COLO829 (cell line): ENCODE measurements around the gene USP17L17.
"Not testable (repeated sequence)": the region's sequence is repeated elsewhere in the genome, so short reads cannot be mapped to it uniquely, and the experiment has no call there.

Experiments used
- DNase-seq: peaks from one replicate; pipeline ENCODE4 v3.0.0; 2012; ENCODE audit warnings: low spot score

Gene USP17L17

GRCh38 chr4:9243579-9243978 is at the start of gene USP17L17:
Gene USP17L17 (plus strand): TSS chr4:9243879. CDS start chr4:9243879, 0 bp downstream.
- not testable (repeated sequence) for DNase-seq

- not testable (repeated sequence) for DNase-seq
Measured at GRCh38 chr4:9210357-9210756, 33.3 kb upstream of the USP17L17 start, which contains the start of gene USP17L10. Gene USP17L10 (plus strand): TSS chr4:9210657. CDS start chr4:9210657, 0 bp downstream.

GRCh38 chr4:9214701-9215100 is 29.0 kb upstream of the USP17L17 start:
- not testable (repeated sequence) for DNase-seq

GRCh38 chr4:9215105-9215504 is 28.6 kb upstream of the USP17L17 start, which contains the start of gene USP17L11:
Gene USP17L11 (plus strand): TSS chr4:9215405. CDS start chr4:9215405, 0 bp downstream.
- DNase-seq: not testable (repeated sequence)

- not testable (repeated sequence) for DNase-seq
Measured at GRCh38 chr4:9219852-9220251, 23.8 kb upstream of the USP17L17 start, which contains the start of gene USP17L12. Gene USP17L12 (plus strand): TSS chr4:9220152. CDS start chr4:9220152, 0 bp downstream.

- not testable (repeated sequence) for DNase-seq
Measured at GRCh38 chr4:9224596-9224995, 19.1 kb upstream of the USP17L17 start, which contains the start of gene USP17L13. Gene USP17L13 (plus strand): TSS chr4:9224896. CDS start chr4:9224896, 0 bp downstream.

GRCh38 chr4:9230249-9230648 is 13.4 kb upstream of the USP17L17 start:
- DNase-seq: not testable (repeated sequence)

GRCh38 chr4:9234085-9234484 is 9.6 kb upstream of the USP17L17 start, which contains the start of gene USP17L15:
Gene USP17L15 (plus strand): TSS chr4:9234385. CDS start chr4:9234385, 0 bp downstream.
- DNase-seq: not testable (repeated sequence)

- DNase-seq: not testable (repeated sequence)
Measured at GRCh38 chr4:9238461-9238860, 5.2 kb upstream of the USP17L17 start.

GRCh38 chr4:9247953-9248680 is 4.4 kb downstream of the USP17L17 start, which contains the start of gene USP17L18:
Gene USP17L18 (plus strand): TSS chr4:9248630. CDS start chr4:9248630, 0 bp downstream.
- DNase-seq: not testable (repeated sequence)

GRCh38 chr4:9253078-9253477 is 9.4 kb downstream of the USP17L17 start, which contains the start of gene USP17L19:
Gene USP17L19 (plus strand): TSS chr4:9253378. CDS start chr4:9253378, 0 bp downstream.
- DNase-seq: not testable (repeated sequence)

- not testable (repeated sequence) for DNase-seq
Measured at GRCh38 chr4:9257824-9258223, 14.1 kb downstream of the USP17L17 start, which contains the start of gene USP17L20. Gene USP17L20 (plus strand): TSS chr4:9258124. CDS start chr4:9258124, 0 bp downstream.

- not testable (repeated sequence) for DNase-seq
Measured at GRCh38 chr4:9262572-9262971, 18.9 kb downstream of the USP17L17 start, which contains the start of gene USP17L21. Gene USP17L21 (plus strand): TSS chr4:9262872. CDS start chr4:9262872, 0 bp downstream.

- DNase-seq: not testable (repeated sequence)
Measured at GRCh38 chr4:9267319-9267718, 23.6 kb downstream of the USP17L17 start, which contains the start of gene USP17L22. Gene USP17L22 (plus strand): TSS chr4:9267619. CDS start chr4:9267619, 0 bp downstream.

- not testable (repeated sequence) for DNase-seq
Measured at GRCh38 chr4:9271719-9272118, 28.0 kb downstream of the USP17L17 start.
